ENCODE data around the gene PACSIN1.

The PACSIN1 gene

GRCh38 chr6:34573567-34574183 is 107.8 kb downstream of the PACSIN1 start:
- FAIRE-seq, result no peak
- DNase-seq (ENCODE audit: extremely low spot score, insufficient read length, low read depth), result no peak

- FAIRE-seq, result no peak
- DNase-seq (ENCODE audit: extremely low spot score, insufficient read length, low read depth), result no peak
Observed at GRCh38 chr6:34574647-34575293, 108.9 kb downstream of the PACSIN1 start.

- FAIRE-seq (no peak), DNase-seq (ENCODE audit: extremely low spot score, insufficient read length, low read depth) (no peak)
Observed at GRCh38 chr6:34575326-34575725, 109.5 kb downstream of the PACSIN1 start.

- DNase-seq (ENCODE audit: extremely low spot score, insufficient read length, low read depth), result no peak
- FAIRE-seq, result no peak
Observed at GRCh38 chr6:34576286-34576955, 110.5 kb downstream of the PACSIN1 start.

GRCh38 chr6:34578445-34579262 is 112.8 kb downstream of the PACSIN1 start:
- FAIRE-seq (no peak), DNase-seq (ENCODE audit: extremely low spot score, insufficient read length, low read depth) (no peak)

- no peak for DNase-seq (ENCODE audit: extremely low spot score, insufficient read length, low read depth)
- no peak for FAIRE-seq
Observed at GRCh38 chr6:34580707-34581560, 115.1 kb downstream of the PACSIN1 start.

- FAIRE-seq (no peak), DNase-seq (ENCODE audit: extremely low spot score, insufficient read length, low read depth) (no peak)
Observed at GRCh38 chr6:34581561-34581920, 115.7 kb downstream of the PACSIN1 start.

- FAIRE-seq, result no peak
- DNase-seq (ENCODE audit: extremely low spot score, insufficient read length, low read depth), result no peak
Observed at GRCh38 chr6:34583461-34583860, 117.6 kb downstream of the PACSIN1 start.

GRCh38 chr6:34583861-34584604 is 118.2 kb downstream of the PACSIN1 start:
- FAIRE-seq, result no peak

GRCh38 chr6:34584694-34585093 is 118.8 kb downstream of the PACSIN1 start:
- FAIRE-seq (no peak), DNase-seq (ENCODE audit: extremely low spot score, insufficient read length, low read depth) (no peak)

More at GRCh38 chr6:34583861-34584604, 118.2 kb downstream of the PACSIN1 start:
- no peak for DNase-seq (ENCODE audit: extremely low spot score, insufficient read length, low read depth)

Data from GM18507 (cell line).